Neural cell (in vitro differentiated cells): ENCODE data around the gene PPP1R18.

Experiments used
- CTCF ChIP-seq: fragments of 450-650 bp; IDR thresholded peaks from 2 replicates; pipeline ENCODE4 v1.5.1; 2014; ENCODE audit warnings: antibody characterized with exemption, mild to moderate bottlenecking, moderate library complexity; ENCODE audit not compliant: poor library complexity, severe bottlenecking
- EP300 ChIP-seq: fragments of 450-650 bp; conservative IDR thresholded peaks from 2 replicates; pipeline ENCODE4 v1.6.1; 2014; ENCODE audit warnings: antibody characterized with exemption, mild to moderate bottlenecking, moderate library complexity; ENCODE audit not compliant: poor library complexity, severe bottlenecking
- EZH2 ChIP-seq: fragments of 200-600, 300-800 bp; shearing (Covaris generic), sonication (generic); IDR thresholded peaks from 2 replicates; pipeline ENCODE4 v1.6.1; 2014; ENCODE audit warnings: antibody characterized with exemption, low read length, borderline replicate concordance, mild to moderate bottlenecking; ENCODE audit not compliant: insufficient read depth, poor library complexity, severe bottlenecking
- MXI1 ChIP-seq: fragments of 450-650 bp; conservative IDR thresholded peaks from 2 replicates; pipeline ENCODE4 v1.6.1; 2014; ENCODE audit warnings: antibody characterized with exemption, mild to moderate bottlenecking; ENCODE audit not compliant: poor library complexity, severe bottlenecking

DNA sequence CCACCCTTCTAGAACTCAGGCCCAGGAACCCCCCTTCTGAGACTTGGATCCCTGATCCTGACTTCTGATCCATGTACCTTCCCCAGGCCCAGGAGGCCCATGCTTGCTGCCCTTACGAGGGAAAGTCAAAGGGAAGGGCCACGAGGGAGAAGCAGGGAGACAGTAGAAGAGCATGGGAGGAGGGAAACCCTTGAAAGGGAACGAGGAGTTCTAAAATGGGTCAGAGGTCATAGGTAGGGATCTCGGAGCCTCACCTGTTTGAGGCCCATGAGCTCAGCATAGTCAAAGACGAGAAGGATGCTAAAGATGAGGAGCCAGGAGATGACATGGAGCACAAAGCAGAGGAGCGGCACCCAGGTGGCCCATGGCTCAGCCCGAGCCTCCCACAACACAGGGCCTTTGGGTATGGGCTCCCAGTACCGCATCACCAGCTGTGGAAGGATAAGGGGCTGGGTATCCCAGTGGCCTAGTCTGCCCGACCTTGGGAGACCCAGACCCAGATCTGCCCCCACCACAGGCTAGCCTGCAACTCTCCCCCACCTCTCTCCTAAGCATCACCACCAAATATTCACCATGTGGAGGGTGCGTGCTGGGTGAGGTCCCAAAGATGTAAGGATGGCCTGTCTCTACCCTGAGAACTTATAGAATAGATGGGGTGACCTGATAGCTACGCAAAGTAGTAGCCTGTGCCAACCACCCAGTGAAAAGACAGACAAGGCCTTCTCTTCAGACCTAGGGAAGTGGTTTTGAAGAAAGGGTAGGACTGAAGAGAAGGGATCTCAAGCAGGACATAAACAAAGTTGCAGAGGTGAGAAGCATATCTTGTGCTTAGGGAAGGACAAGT, 2.8 kb upstream of the PPP1R18 start:
- no peak for TF ChIP-seq CTCF
- no peak for TF ChIP-seq MXI1
- TF ChIP-seq EZH2 = no peak
- no peak for TF ChIP-seq EP300
